ENCODE results near the gene UQCC3. TPM values are rescaled to one million over a fixed set of nuclear protein-coding genes. Genes with fewer than 3 reads are reported as not detected.
A peak's percentile ranks its signal among the peaks of the same experiment; 100 is the strongest.

Gene UQCC3
- total and polyA plus RNA-seq, 9 of the 15 experiments (the other 6 are each of a cell fraction or from before 2014, with no cell fraction given) = 3.3 to 44.3 (median 8.0) TPM

DNA sequence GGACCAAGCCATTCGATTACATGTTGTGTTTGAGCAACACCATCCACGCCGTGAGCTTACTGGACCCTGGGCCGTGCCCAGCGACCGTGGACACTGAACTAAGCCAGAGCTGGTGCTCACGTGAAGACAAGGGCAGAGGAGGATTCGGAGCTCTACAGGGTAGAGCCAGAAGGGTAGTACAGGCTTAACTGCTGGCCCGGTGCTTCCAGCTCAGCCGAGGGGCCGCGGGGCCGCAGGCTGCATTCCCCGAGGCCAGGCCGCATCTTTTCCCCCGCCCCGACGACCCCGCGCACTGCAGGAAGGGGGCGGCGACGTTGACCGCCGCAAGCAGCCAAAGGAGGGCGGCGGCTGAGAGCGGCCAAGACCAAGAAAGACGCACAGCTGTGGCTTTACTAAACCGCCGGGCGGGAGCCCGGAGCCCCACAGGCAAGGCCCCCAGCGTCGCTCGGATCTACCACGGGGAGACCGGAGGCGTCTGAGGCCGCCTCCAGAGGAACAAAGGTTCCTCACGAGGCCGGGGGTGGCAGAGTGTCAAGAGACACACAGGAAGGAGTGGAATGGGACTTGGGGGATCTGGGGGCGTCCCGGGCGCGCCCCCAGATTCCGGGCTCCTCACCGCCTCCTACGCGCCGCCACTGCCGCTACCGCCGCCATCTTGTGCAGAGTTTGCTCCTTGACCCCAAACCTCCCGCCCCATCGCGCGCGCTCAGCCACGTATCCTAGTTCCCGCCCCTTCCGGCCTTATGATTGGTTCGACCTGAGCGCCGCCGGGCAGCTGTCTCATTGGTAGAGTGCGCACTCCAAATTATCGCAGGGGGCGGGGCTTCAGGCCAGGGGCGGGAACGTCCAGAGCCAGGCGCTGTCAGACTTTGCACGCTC, 25.3 kb upstream of the UQCC3 start, which contains the start of gene GANAB (continued):
- TF ChIP-seq, protein P1, sequence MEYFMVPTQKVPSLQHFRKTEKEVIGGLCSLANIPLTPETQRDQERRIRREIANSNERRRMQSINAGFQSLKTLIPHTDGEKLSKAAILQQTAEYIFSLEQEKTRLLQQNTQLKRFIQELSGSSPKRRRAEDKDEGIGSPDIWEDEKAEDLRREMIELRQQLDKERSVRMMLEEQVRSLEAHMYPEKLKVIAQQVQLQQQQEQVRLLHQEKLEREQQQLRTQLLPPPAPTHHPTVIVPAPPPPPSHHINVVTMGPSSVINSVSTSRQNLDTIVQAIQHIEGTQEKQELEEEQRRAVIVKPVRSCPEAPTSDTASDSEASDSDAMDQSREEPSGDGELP (CRISPR knock-in tag; IDR thresholded peaks at IDR 0.05; ENCODE audit: borderline replicate concordance) = peak; percentile 82
- TF ChIP-seq ZNF23 (CRISPR knock-in tag; IDR thresholded peaks at IDR 0.05) = no peak
- 0 out of 2 replicates have a peak, but pooled peaks have one; percentile 26 for TF ChIP-seq CBX1 (IDR thresholded peaks at IDR 0.05; ENCODE audit: low read depth)
- TF ChIP-seq ZBTB17 (CRISPR knock-in tag; IDR thresholded peaks at IDR 0.05) = 0 out of 2 replicates have a peak, but pooled peaks have one; percentile 66
- peak; percentile 86 for TF ChIP-seq CREB1 (IDR thresholded peaks at IDR 0.05)
- peak; percentile 86 for TF ChIP-seq CREB1 (CRISPR knock-in tag; IDR thresholded peaks at IDR 0.05)
- TF ChIP-seq, protein P2, sequence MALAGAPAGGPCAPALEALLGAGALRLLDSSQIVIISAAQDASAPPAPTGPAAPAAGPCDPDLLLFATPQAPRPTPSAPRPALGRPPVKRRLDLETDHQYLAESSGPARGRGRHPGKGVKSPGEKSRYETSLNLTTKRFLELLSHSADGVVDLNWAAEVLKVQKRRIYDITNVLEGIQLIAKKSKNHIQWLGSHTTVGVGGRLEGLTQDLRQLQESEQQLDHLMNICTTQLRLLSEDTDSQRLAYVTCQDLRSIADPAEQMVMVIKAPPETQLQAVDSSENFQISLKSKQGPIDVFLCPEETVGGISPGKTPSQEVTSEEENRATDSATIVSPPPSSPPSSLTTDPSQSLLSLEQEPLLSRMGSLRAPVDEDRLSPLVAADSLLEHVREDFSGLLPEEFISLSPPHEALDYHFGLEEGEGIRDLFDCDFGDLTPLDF (CRISPR knock-in tag; IDR thresholded peaks at IDR 0.05) = peak; percentile 93
- TF ChIP-seq ELF4 (CRISPR knock-in tag; IDR thresholded peaks at IDR 0.05) = 0 out of 2 replicates have a peak, but pooled peaks have one; percentile 13
- TF ChIP-seq ZC3H4 (CRISPR knock-in tag; IDR thresholded peaks at IDR 0.05; ENCODE audit: borderline replicate concordance) = 0 out of 2 replicates have a peak, but pooled peaks have one; percentile 36
- TF ChIP-seq, protein P3, sequence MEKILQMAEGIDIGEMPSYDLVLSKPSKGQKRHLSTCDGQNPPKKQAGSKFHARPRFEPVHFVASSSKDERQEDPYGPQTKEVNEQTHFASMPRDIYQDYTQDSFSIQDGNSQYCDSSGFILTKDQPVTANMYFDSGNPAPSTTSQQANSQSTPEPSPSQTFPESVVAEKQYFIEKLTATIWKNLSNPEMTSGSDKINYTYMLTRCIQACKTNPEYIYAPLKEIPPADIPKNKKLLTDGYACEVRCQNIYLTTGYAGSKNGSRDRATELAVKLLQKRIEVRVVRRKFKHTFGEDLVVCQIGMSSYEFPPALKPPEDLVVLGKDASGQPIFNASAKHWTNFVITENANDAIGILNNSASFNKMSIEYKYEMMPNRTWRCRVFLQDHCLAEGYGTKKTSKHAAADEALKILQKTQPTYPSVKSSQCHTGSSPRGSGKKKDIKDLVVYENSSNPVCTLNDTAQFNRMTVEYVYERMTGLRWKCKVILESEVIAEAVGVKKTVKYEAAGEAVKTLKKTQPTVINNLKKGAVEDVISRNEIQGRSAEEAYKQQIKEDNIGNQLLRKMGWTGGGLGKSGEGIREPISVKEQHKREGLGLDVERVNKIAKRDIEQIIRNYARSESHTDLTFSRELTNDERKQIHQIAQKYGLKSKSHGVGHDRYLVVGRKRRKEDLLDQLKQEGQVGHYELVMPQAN (IDR thresholded peaks at IDR 0.05; ENCODE audit: borderline replicate concordance) = peak; percentile 58; the same call in 1 of the 2 replicates
- TF ChIP-seq HMGN3 (IDR thresholded peaks at IDR 0.05; ENCODE audit: borderline replicate concordance, extremely low read depth, insufficient read length, low read depth, low read length) = peak; percentile 63
- TF ChIP-seq, protein P4, sequence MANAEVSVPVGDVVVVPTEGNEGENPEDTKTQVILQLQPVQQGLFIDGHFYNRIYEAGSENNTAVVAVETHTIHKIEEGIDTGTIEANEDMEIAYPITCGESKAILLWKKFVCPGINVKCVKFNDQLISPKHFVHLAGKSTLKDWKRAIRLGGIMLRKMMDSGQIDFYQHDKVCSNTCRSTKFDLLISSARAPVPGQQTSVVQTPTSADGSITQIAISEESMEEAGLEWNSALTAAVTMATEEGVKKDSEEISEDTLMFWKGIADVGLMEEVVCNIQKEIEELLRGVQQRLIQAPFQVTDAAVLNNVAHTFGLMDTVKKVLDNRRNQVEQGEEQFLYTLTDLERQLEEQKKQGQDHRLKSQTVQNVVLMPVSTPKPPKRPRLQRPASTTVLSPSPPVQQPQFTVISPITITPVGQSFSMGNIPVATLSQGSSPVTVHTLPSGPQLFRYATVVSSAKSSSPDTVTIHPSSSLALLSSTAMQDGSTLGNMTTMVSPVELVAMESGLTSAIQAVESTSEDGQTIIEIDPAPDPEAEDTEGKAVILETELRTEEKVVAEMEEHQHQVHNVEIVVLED (CRISPR knock-in tag; IDR thresholded peaks at IDR 0.05) = peak; percentile 64
- TF ChIP-seq GABPA (tag; conservative IDR thresholded peaks at IDR 0.05; ENCODE audit: low read depth) = peak; percentile 88
- TF ChIP-seq MTA2 (IDR thresholded peaks at IDR 0.05; ENCODE audit: low read depth) = peak; percentile 39; the same call in 1 of the 2 replicates
- TF ChIP-seq TEAD2 (tag; IDR thresholded peaks at IDR 0.05) = no peak
- TF ChIP-seq, protein P5, sequence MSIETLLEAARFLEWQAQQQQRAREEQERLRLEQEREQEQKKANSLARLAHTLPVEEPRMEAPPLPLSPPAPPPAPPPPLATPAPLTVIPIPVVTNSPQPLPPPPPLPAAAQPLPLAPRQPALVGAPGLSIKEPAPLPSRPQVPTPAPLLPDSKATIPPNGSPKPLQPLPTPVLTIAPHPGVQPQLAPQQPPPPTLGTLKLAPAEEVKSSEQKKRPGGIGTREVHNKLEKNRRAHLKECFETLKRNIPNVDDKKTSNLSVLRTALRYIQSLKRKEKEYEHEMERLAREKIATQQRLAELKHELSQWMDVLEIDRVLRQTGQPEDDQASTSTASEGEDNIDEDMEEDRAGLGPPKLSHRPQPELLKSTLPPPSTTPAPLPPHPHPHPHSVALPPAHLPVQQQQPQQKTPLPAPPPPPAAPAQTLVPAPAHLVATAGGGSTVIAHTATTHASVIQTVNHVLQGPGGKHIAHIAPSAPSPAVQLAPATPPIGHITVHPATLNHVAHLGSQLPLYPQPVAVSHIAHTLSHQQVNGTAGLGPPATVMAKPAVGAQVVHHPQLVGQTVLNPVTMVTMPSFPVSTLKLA (conservative IDR thresholded peaks at IDR 0.05) = peak; percentile 45 to 75; a peak in 3 of 4 replicates
- TF ChIP-seq SRSF7 (optimal IDR thresholded peaks at IDR 0.05; ENCODE audit: low read depth, low read length) = no peak
- TF ChIP-seq, protein P6, sequence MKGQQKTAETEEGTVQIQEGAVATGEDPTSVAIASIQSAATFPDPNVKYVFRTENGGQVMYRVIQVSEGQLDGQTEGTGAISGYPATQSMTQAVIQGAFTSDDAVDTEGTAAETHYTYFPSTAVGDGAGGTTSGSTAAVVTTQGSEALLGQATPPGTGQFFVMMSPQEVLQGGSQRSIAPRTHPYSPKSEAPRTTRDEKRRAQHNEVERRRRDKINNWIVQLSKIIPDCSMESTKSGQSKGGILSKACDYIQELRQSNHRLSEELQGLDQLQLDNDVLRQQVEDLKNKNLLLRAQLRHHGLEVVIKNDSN (CRISPR knock-in tag; IDR thresholded peaks at IDR 0.05) = peak; percentile 15; the same call in 1 of the 2 replicates
